Measurements from ENCODE around the gene TAAR5.

GRCh38 chr6:132598473-132598872 is 8.9 kb upstream of the TAAR5 start:
- TF ChIP-seq CTCF (IDR thresholded peaks at IDR 0.05) (no peak), EP300 (IDR thresholded peaks at IDR 0.05) (no peak)
